GM19035 (cell line): Measurements from ENCODE around the gene MAT2A.
"Not testable (repeated sequence)": the region's sequence is repeated elsewhere in the genome, so short reads cannot be mapped to it uniquely, and the experiment has no call there.

Source experiments
- ATAC-seq: cut with Tn5 transposase; IDR thresholded peaks from one replicate; pipeline ENCODE4 v1.9.1; 2021; ENCODE audit not compliant: unreplicated experiment

MAT2A gene

GRCh38 chr2:85547089-85547858 is 8.3 kb downstream of the MAT2A start:
- no peak for ATAC-seq

- ATAC-seq: no peak
Observed at GRCh38 chr2:85547859-85548607, 9.1 kb downstream of the MAT2A start.

DNA sequence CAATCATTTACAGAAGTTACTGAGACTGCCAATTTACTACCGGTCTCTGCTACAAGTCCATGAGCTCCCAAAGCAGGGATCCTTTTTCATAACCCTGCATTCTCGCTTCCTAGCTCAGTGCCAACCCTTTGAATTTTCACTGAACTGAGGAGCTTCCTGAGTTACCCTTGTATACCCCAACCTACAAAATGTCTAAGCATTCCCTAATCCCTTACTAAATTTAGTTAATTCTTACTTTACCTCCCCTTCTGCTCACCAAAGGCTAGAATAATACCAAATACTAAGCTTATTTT is 9.6 kb downstream of the MAT2A start:
- ATAC-seq: no peak

GRCh38 chr2:85549095-85549494 is 10.1 kb downstream of the MAT2A start:
- no peak for ATAC-seq

GRCh38 chr2:85549826-85550225 is 10.9 kb downstream of the MAT2A start:
- no peak for ATAC-seq

DNA sequence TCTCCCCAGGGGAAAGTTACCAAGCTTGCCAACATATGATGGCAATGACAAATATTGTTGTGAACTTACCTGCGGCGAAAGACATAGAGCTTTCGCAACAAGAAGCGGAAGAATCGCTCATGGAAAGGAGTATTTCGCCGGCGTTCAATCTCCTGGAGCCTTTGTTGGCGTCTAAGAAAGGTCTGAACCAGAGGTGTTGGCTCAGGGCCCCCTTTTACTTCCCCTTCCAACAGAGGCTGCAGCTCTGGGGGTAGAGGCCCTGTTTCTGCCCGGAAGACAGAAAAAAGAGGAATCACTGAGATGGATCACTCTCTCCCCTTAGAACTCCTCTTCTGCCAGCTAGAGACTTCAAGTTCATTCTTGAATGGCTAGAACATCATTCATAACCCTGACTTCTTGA is 11.5 kb downstream of the MAT2A start:
- no peak for ATAC-seq

DNA sequence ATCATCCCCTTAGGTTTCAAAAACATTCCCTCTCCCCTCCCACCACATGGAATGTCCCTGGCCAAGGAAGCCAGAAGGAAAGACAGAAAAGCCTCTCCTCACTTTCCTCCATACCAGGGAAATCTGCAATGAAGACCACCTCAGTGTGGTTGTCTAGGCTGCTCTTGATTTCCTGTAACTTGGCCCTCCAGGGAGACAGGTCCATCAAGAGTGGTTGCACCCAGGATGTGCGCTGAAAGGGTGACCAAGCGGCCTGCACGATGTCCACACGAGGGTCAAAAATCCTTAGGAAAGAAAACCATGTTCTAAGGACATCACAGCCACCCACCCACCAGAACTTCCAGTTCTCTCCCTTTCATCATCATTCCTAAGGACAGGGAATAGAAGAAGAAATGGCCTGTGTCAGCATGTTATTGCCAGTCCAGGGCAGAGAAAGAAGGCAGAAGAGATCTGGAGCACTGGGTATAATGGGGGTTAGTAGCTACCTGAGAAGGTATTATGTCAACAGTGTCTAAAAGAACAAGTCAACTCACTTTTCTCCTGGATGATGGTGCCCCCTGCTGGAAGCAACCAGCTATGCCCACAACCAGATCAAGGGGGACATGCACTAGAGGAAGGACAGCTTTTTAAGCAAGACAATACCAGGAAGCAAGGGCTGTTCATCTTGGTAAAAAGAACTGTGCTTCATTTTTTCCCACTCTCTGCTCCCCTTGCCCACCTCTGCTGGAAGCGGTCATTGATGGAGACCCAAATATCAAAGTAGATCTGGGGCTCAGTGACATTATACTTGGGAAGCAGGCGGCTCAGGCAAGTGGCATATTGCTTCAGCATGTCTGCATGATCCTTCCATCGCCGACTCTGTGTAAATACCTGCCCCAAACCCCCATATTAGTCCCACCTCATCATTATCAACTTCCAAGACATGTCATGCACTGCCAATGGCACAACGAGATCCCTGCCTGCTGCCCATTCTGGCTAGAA is 13.0 kb downstream of the MAT2A start:
- ATAC-seq: peak; percentile 78

DNA sequence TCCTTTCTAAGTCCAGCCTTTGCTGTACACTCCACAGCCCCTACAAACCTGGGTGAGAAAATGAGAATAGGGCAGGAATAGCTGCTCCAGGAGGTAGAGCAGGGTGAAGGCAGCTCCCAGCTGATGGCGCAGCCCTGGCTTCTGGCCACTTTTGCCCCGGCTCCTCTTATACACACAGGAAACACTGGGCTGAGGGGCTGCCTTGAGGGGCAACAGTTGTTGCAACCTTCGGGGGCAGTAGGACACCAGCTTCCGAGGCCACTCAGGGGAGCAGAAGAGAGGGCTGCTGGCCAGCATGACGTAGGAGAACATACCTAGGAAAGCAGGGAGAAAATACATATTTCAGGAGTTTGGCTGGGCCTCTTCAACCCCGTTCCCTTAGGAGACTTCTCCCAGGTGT is 14.2 kb downstream of the MAT2A start:
- ATAC-seq: no peak

DNA sequence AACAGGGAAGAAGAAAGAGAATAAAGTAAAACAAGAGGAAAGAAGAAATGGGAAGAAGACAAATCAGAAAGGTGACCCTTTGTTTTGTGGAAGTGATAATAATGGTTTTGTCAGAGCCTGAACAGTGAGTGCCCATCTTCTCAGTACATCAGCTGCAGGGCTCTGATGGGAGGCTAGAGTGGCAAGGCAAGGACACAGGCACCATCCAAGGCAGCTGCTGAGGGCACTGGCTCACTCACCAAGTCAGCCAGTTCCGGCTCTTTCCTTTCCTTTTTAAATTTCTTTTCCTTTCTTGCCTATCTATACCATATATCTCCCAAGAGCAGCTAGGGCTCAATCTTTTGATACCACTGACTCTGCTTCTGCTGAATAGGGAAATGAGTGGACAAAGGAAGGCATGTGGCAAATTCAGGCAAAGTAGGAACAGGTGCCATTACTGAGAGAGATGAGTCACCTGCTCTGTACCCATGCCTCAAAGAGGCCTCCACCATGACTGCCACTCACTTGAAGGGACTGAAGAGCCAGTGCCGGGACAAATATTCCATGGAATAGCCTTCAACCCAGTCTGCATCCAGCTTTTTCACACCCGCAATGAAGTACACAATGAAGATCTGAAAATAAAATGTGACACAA is 16.1 kb downstream of the MAT2A start:
- no peak for ATAC-seq

DNA sequence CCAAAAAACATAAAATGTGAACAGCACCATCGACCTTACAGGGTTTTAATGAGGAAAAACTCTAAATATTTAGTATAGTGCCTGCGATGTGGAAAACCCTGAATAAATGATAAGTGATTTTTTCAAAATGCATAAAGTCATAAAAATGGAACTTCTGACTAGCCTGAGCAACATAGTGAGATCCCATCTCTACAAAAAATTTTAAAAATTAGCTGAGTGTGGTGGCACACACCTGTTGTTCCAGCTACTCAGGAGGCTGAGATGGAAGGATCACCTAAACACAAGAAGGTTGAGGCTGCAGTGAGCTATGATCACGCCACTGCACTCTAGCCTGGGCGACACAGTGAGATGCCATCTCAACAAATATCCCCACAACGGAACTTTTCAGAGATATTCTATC is 18.2 kb downstream of the MAT2A start:
- no peak for ATAC-seq

- no peak for ATAC-seq
Observed at GRCh38 chr2:85558160-85558559, 19.2 kb downstream of the MAT2A start.

DNA sequence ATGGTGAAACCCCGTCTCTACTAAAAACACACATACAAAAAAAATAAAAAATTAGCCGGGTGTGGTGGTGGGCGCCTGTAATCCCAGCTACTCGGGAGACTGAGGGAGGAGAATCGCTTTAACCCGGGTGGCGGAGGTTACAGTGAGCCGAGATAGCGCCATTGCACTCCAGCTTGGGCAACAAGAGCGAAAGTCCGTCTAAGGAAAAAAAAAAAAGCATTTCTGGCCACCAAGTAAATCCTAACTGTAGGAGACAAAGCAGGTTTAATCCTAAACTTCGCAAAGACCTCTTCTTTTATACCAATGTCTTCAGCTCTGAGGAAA is 21.4 kb downstream of the MAT2A start:
- not testable (repeated sequence) for ATAC-seq

- ATAC-seq: peak; percentile 25
Observed at GRCh38 chr2:85560812-85561279, 21.9 kb downstream of the MAT2A start.

DNA sequence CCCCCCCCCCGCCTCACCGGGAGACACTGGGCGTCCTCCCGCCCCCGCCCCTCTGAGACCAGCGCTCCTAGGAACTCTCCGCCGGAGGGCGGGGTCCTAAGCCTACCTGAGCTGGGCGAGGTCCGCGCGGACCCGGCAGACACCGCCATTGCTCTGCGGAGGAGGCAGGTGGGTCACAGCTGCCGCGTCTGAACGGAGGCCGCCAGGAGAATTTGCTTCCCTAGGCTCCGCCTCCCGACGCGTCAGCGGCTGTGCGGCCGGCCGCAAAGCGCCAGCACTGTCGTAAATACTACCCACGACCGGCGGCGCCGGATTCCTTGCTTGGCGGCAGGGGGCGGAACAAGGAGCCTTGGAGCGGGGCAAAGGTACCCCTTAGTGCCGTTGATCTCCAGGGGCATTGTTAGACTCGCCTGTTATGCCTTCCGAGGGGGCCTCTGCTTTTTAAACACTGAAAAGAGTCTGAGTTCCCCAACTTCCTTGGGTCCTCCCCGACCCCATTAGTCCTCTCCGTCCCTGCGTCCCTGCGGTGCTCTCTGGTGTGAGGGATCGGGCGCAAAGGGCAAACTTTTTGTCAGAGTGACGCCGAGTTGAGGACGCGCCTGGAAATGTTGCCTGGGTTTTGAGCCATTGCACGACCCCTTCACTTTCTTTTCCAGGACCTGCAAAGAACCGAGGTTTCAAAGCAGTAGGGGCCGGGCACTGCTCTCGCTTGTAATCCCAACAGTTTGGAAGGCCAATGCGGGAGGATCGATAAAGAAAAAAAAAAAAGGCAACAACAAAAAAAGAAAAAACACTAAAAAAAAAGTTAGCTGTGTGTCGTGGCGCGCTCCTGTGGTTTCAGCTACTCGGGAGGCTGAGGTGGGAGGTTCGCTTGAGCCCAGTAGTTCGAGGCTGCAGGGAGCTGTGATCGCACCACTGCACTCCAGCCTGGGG is 22.6 kb downstream of the MAT2A start, which contains the start of gene GGCX:
Gene GGCX, minus strand, starts transcription at position 214 of the 933 bp plus-strand sequence. Its CDS starts 65 bp downstream, at position 149.
- peak; percentile 93 for ATAC-seq

GRCh38 chr2:85564144-85564563 is 25.2 kb downstream of the MAT2A start:
- no peak for ATAC-seq

- ATAC-seq: no peak
Observed at GRCh38 chr2:85566265-85566664, 27.3 kb downstream of the MAT2A start.

- no peak for ATAC-seq
Observed at GRCh38 chr2:85575739-85576138, 36.8 kb downstream of the MAT2A start.

GRCh38 chr2:85577063-85577385 is 38.1 kb downstream of the MAT2A start:
- no peak for ATAC-seq

DNA sequence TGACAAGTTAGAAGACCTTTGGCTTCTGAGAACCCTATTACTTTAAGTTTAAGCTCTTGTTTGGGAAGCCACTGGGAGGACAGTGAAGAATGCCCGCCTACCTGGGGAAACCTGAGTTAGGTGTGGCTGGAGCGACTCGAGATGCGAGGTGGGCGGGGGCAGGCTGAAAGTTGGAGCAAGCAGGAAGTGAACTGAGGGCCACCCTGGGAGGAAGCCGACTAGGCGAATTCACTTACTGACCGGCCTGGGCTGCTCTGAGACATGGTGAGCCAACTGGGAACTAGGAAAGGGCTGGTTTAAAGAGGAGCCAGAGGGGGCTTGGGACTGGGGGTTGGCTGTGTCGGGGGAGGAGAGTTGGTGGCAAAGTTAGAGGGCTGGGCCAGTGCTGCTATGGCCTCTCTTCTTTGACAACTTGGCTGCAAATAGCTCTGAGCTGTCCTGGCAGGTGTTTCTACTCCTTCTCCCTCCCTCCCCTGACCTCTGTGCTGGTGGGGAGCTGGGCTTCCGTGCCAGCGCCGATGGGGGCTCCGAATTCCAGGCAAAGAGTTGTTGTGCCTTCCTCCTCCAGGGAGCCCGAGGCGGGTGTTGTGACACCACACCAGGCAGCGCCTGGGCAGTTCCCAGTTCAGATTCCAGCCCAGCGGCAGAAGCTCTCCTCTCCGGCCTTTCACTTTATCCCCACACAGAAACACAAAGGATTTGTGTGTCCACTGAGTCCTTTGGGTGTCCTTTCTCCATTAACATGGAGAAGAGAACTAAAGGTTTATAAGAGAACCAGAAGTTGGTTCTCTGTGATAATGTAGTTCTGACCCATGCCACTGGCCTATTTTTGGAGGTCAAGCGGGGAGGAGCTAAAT is 38.6 kb downstream of the MAT2A start, which contains the start of gene VAMP8:
Gene VAMP8, plus strand, starts transcription at position 201 of the 857 bp plus-strand sequence. Its CDS starts 61 bp downstream, at position 262.
- ATAC-seq: peak; percentile 77
